Cardiac fibroblast (primary cell): ENCODE results near the gene CCDC32.

Experiments used
- DNase-seq, 2 donors: peaks; one replicate each; pipeline versions ENCODE4 v3.0.0 to v3.0.0-alpha.2; 2010; ENCODE audit warnings: low read depth in 2 of 2
- H3K4me3 ChIP-seq, 2 donors: replicated peaks in 1 of 2; 1 replicate in 1 of 2; 2 replicates in 1 of 2; pipeline ENCODE4 v1.5.1; 2011; ENCODE audit warnings: low read depth in 2 of 2, low read length in 2 of 2, mild to moderate bottlenecking in 2 of 2, moderate library complexity in 1 of 2
- CTCF ChIP-seq: IDR thresholded peaks from one replicate; pipeline ENCODE4 v1.5.1; 2011; ENCODE audit warnings: low read depth, mild to moderate bottlenecking, low read length, inconsistent platforms

The CCDC32 gene

GRCh38 chr15:40511093-40511471, 53.8 kb downstream of the CCDC32 start:
- TF ChIP-seq CTCF: no peak
- H3K4me3 ChIP-seq: peak overlapping the region; percentile 55 to 58
- no peak for DNase-seq

- H3K4me3 ChIP-seq: no peak overlapping the region
- peak in 1 of 2 donors; percentile 31 for DNase-seq
- no peak for TF ChIP-seq CTCF
These were observed 54.6 kb downstream of the CCDC32 start for GRCh38 chr15:40510201-40510600.

GRCh38 chr15:40508216-40508615, 56.6 kb downstream of the CCDC32 start:
- no peak for TF ChIP-seq CTCF
- no peak overlapping the region for H3K4me3 ChIP-seq
- no peak for DNase-seq

GRCh38 chr15:40506964-40507571, 57.8 kb downstream of the CCDC32 start:
- peak; percentile 84 for TF ChIP-seq CTCF
- DNase-seq: peak; percentile 72 to 80
- peak overlapping the region; percentile 28 to 37 for H3K4me3 ChIP-seq
